ENCODE results near the gene SLF2. TPM values are rescaled to one million over a fixed set of nuclear protein-coding genes. Genes with fewer than 3 reads are reported as not detected.

The SLF2 gene
- total RNA-seq, 1 experiment from 2014 or later: 14.3 TPM

GRCh38 chr10:100907175-100907574 is 5.6 kb upstream of the SLF2 start:
- CTCF ChIA-PET: no interaction called here
- DNase-seq (ENCODE audit: low spot score): no peak
- no peak for ATAC-seq
- no peak overlapping the region for H3K27ac Mint-ChIP-seq
- no peak overlapping the region for H3K4me3 Mint-ChIP-seq
- H3K36me3 Mint-ChIP-seq: no peaks in the 10 kb centered on the region
- H3K27me3 Mint-ChIP-seq (ENCODE audit: low read depth): no peaks in the 10 kb centered on the region; the same call in 1 of the 2 replicates
- H3K9me3 Mint-ChIP-seq: no peaks in the 10 kb centered on the region
- H3K4me1 Mint-ChIP-seq: peaks cover 17% of the 10 kb centered on the region
- TF ChIP-seq ESRRA (CRISPR knock-in tag; IDR thresholded peaks at IDR 0.05; ENCODE audit: borderline replicate concordance) (no peak), ZNF263 (CRISPR knock-in tag; IDR thresholded peaks at IDR 0.05; ENCODE audit: low read depth) (no peak), ZNF281 (CRISPR knock-in tag; IDR thresholded peaks at IDR 0.05) (no peak), MYBL2 (CRISPR knock-in tag; IDR thresholded peaks at IDR 0.05) (no peak), TP53 (CRISPR knock-in tag; IDR thresholded peaks at IDR 0.05) (no peak), SOX15 (CRISPR knock-in tag; IDR thresholded peaks at IDR 0.05) (no peak), FOXP1 (CRISPR knock-in tag; IDR thresholded peaks at IDR 0.05; ENCODE audit: borderline replicate concordance) (no peak), ZNF423 (CRISPR knock-in tag; IDR thresholded peaks at IDR 0.05) (no peak), CREM (CRISPR knock-in tag; IDR thresholded peaks at IDR 0.05) (no peak), ZBTB43 (CRISPR knock-in tag; IDR thresholded peaks at IDR 0.05) (no peak), KAT7 (CRISPR knock-in tag; IDR thresholded peaks at IDR 0.05; ENCODE audit: borderline replicate concordance) (no peak), OVOL2 (CRISPR knock-in tag; IDR thresholded peaks at IDR 0.05; ENCODE audit: borderline replicate concordance) (no peak), ETV6 (CRISPR knock-in tag; IDR thresholded peaks at IDR 0.05) (no peak), PREB (CRISPR knock-in tag; IDR thresholded peaks at IDR 0.05; ENCODE audit: borderline replicate concordance) (no peak), ATF2 (CRISPR knock-in tag; IDR thresholded peaks at IDR 0.05; ENCODE audit: borderline replicate concordance, low read depth) (no peak), CTCF (IDR thresholded peaks at IDR 0.05) (no peak), ZNF671 (CRISPR knock-in tag; IDR thresholded peaks at IDR 0.05) (no peak), TEAD4 (CRISPR knock-in tag; IDR thresholded peaks at IDR 0.05) (no peak)
- POLR2A ChIA-PET: no interaction called here

- Mint-ChIP-seq H3K36me3 (no peaks in the 10 kb centered on the region), H3K4me3 (no peak overlapping the region), H3K27me3 (ENCODE audit: low read depth) (no peaks in the 10 kb centered on the region; the same call in 1 of the 2 replicates), H3K9me3 (no peaks in the 10 kb centered on the region), H3K4me1 (peaks cover 19% of the 10 kb centered on the region), H3K27ac (no peak overlapping the region)
- ChIA-PET POLR2A (no interaction called here), CTCF (interaction anchor here (0.6 kb wide), 1 partner anchor 11 kb away, joined by 3 read pairs; no protein-coding TSS in a partner anchor)
- ATAC-seq: no peak
- DNase-seq (ENCODE audit: low spot score): no peak
- TF ChIP-seq ZNF121 (CRISPR knock-in tag; IDR thresholded peaks at IDR 0.05): no peak
- no peak for TF ChIP-seq FOXP4 (CRISPR knock-in tag; IDR thresholded peaks at IDR 0.05)
- TF ChIP-seq E2F1 (CRISPR knock-in tag; IDR thresholded peaks at IDR 0.05): no peak
- TF ChIP-seq NR3C1 (CRISPR knock-in tag; conservative IDR thresholded peaks at IDR 0.05; ENCODE audit: low read depth): no peak
- no peak for TF ChIP-seq ZNF512 (CRISPR knock-in tag; IDR thresholded peaks at IDR 0.05; ENCODE audit: borderline replicate concordance)
These were observed 4.9 kb upstream of the SLF2 start for GRCh38 chr10:100907773-100908363.

Measured in WTC11 (cell line).